GM23248 (cell line): ENCODE measurements around the gene SMTN.

ENCODE experiments used
- EZH2 ChIP-seq: fragments of 200-600 bp; sonication (generic); IDR thresholded peaks from 2 replicates; pipeline ENCODE4 v1.6.1; 2018; ENCODE audit warnings: antibody characterized with exemption, mild to moderate bottlenecking; ENCODE audit not compliant: insufficient read depth, poor library complexity, severe bottlenecking
- EZH2phosphoT487 ChIP-seq: fragments of 200-600 bp; sonication (generic); IDR thresholded peaks from 2 replicates; pipeline ENCODE4 v1.6.1; 2018; ENCODE audit warnings: antibody characterized with exemption, moderate library complexity, mild to moderate bottlenecking, low read depth; ENCODE audit not compliant: insufficient read depth

DNA sequence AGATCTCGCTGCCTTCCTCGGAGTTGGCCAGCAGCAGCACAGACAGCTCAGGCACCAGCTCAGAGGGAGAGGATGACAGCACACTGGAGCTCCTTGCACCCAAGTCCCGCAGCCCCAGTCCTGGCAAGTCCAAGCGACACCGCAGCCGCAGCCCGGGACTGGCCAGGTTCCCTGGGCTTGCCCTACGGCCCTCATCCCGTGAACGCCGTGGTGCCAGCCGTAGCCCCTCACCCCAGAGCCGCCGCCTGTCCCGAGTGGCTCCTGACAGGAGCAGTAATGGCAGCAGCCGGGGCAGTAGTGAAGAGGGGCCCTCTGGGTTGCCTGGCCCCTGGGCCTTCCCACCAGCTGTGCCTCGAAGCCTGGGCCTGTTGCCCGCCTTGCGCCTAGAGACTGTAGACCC, 52.8 kb downstream of the SMTN start:
- TF ChIP-seq EZH2phosphoT487 = no peak
- no peak for TF ChIP-seq EZH2
